NCI-H345 (cell line): ENCODE measurements around the gene FAM227A.

Experiments used
- DNase-seq: peaks from one replicate; lab custom pipeline; 2025; lab: John Stamatoyannopoulos, UW

Gene FAM227A

DNA sequence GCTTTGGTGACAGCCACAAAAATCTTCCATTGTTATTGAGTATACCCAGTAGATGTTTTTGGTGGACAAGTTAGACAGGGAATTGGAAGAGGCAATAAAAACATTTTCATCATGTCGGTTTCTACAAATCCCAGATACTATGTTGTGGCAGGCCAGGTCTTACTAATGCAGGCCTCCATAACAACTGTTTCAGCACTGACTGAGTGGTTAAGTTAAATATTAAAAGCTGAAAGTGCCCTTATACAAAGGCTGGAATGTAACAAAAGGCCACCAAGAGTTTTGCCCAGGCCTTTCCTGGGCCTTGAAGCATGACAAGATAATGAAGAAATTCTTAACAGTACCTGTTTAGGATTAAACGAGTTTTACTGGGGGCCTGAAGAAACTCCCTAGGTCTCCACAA lies 115.5 kb downstream of the FAM227A start:
- DNase-seq, result no peak

DNA sequence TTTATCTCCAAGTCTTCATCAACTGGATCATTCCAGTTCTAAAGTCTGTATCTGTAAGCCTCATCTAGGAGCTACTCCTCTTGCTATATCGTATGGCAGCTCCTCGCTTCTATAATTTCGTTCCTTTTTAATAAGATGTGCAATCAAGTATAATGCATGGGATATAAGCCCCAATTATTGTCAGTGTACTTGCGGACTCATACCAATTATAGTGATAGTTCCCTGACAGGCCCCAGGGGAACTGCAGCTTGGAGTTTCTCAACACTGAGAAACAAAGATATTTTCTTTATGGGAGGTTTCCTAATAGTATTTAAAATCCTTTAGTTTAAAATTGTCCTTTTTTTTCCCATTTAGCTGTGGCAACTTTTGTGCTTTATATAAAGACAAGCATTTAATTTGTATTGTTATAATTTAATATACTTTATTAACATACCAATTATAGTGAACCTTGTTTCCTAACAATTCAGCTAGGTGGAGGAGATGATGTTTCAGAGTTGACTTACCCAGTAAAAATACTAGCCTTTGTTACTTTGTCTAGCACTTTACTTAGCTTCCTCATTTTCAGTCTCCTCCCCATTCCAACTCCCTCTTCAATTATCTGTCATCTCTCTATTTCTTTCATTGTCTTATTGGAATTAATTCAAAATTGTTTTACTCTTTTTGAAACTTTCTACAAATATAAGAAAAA lies 124.8 kb downstream of the FAM227A start:
- DNase-seq, result no peak
